WERI-Rb-1 (cell line): Measurements from ENCODE around the gene TEKT5.

ENCODE experiments used
- DNase-seq: peaks from one replicate; pipeline ENCODE4 v3.0.0-alpha.2; 2020
- H3K27ac ChIP-seq: fragments of 250-450 bp; sonication (Bioruptor Pico); 2 replicates; pipeline ENCODE4 v1.5.1; 2020; ENCODE audit warnings: mild to moderate bottlenecking, moderate library complexity
- H3K27me3 ChIP-seq: fragments of 250-450 bp; sonication (Bioruptor Pico); 2 replicates; pipeline ENCODE4 v1.5.1; 2021; ENCODE audit warnings: mild to moderate bottlenecking, low read depth, moderate library complexity; ENCODE audit not compliant: insufficient read depth, severe bottlenecking
- H3K36me3 ChIP-seq: fragments of 250-450 bp; sonication (Bioruptor Pico); 2 replicates; pipeline ENCODE4 v1.5.1; 2020; ENCODE audit warnings: mild to moderate bottlenecking, moderate library complexity
- H3K4me3 ChIP-seq: 2 replicates; pipeline ENCODE4 v1.5.1; 2011; ENCODE audit warnings: low read depth, mild to moderate bottlenecking, control low read depth, low read length
- H3K9me3 ChIP-seq: fragments of 250-450 bp; sonication (Bioruptor Pico); 2 replicates; pipeline ENCODE4 v1.5.1; 2021; ENCODE audit warnings: mild to moderate bottlenecking, moderate library complexity; ENCODE audit not compliant: severe bottlenecking
- CTCF ChIP-seq: IDR thresholded peaks from 2 replicates; pipeline ENCODE4 v1.5.1; 2011; ENCODE audit warnings: low read depth, mild to moderate bottlenecking, control low read depth, inconsistent platforms, low read length

The TEKT5 gene

GRCh38 chr16:10666291-10666690 is 28.4 kb downstream of the TEKT5 start:
- Histone ChIP-seq H3K9me3 (no peaks in the 10 kb centered on the region), H3K27ac (no peak overlapping the region), H3K4me3 (no peak overlapping the region), H3K36me3 (no peaks in the 10 kb centered on the region), H3K27me3 (no peaks in the 10 kb centered on the region)
- no peak for TF ChIP-seq CTCF
- no peak for DNase-seq

GRCh38 chr16:10665166-10665565 is 29.6 kb downstream of the TEKT5 start:
- no peak for DNase-seq
- TF ChIP-seq CTCF: no peak
- no peak overlapping the region for H3K4me3 ChIP-seq
- no peaks in the 10 kb centered on the region for H3K27me3 ChIP-seq
- H3K9me3 ChIP-seq: no peaks in the 10 kb centered on the region
- no peak overlapping the region for H3K27ac ChIP-seq
- H3K36me3 ChIP-seq: no peaks in the 10 kb centered on the region

GRCh38 chr16:10664720-10665126 is 30.0 kb downstream of the TEKT5 start:
- Histone ChIP-seq H3K9me3 (no peaks in the 10 kb centered on the region), H3K27me3 (no peaks in the 10 kb centered on the region)
- no peak for TF ChIP-seq CTCF

GRCh38 chr16:10663744-10664143 is 31.0 kb downstream of the TEKT5 start:
- no peak for TF ChIP-seq CTCF
- H3K27ac ChIP-seq: no peak overlapping the region
- no peaks in the 10 kb centered on the region for H3K36me3 ChIP-seq
- H3K27me3 ChIP-seq: no peaks in the 10 kb centered on the region
- DNase-seq: no peak
- no peaks in the 10 kb centered on the region for H3K9me3 ChIP-seq
- H3K4me3 ChIP-seq: no peak overlapping the region

More at GRCh38 chr16:10664720-10665126, 30.0 kb downstream of the TEKT5 start:
- Histone ChIP-seq H3K36me3 (no peaks in the 10 kb centered on the region), H3K4me3 (no peak overlapping the region), H3K27ac (no peak overlapping the region)
- no peak for DNase-seq

GRCh38 chr16:10663146-10663545 is 31.6 kb downstream of the TEKT5 start:
- DNase-seq: no peak
- Histone ChIP-seq H3K36me3 (no peaks in the 10 kb centered on the region), H3K27ac (no peak overlapping the region), H3K9me3 (no peaks in the 10 kb centered on the region), H3K4me3 (no peak overlapping the region), H3K27me3 (no peaks in the 10 kb centered on the region)
- no peak for TF ChIP-seq CTCF

- no peaks in the 10 kb centered on the region for H3K36me3 ChIP-seq
- TF ChIP-seq CTCF: no peak
Observed at GRCh38 chr16:10662212-10662611, 32.5 kb downstream of the TEKT5 start.

More at GRCh38 chr16:10662212-10662611, 32.5 kb downstream of the TEKT5 start:
- Histone ChIP-seq H3K27me3 (no peaks in the 10 kb centered on the region), H3K27ac (no peak overlapping the region), H3K9me3 (no peaks in the 10 kb centered on the region), H3K4me3 (no peak overlapping the region)
- DNase-seq: no peak
